GM18868 (cell line): Measurements from ENCODE around the gene ECHDC3.
A peak's percentile ranks its signal among the peaks of the same experiment; 100 is the strongest.

ENCODE experiments used
- ATAC-seq: cut with Tn5 transposase; IDR thresholded peaks from one replicate; pipeline ENCODE4 v1.9.1; 2021; ENCODE audit warnings: mild to moderate bottlenecking, moderate library complexity; ENCODE audit not compliant: unreplicated experiment

Gene ECHDC3

GRCh38 chr10:11746883-11747539, 4.8 kb downstream of the ECHDC3 start:
- ATAC-seq: no peak

GRCh38 chr10:11748866-11749265, 6.7 kb downstream of the ECHDC3 start:
- no peak for ATAC-seq

- no peak for ATAC-seq
Observed at GRCh38 chr10:11750420-11750819, 8.2 kb downstream of the ECHDC3 start.

GRCh38 chr10:11754173-11754572, 12.0 kb downstream of the ECHDC3 start:
- no peak for ATAC-seq

GRCh38 chr10:11754620-11755019, 12.4 kb downstream of the ECHDC3 start:
- no peak for ATAC-seq

GRCh38 chr10:11755512-11756263, 13.5 kb downstream of the ECHDC3 start:
- no peak for ATAC-seq

- ATAC-seq: no peak
Observed at GRCh38 chr10:11756766-11757315, 14.7 kb downstream of the ECHDC3 start.

- ATAC-seq: no peak
Observed at GRCh38 chr10:11757454-11757820, 15.3 kb downstream of the ECHDC3 start.

- ATAC-seq: peak; percentile 98
Observed at GRCh38 chr10:11757821-11758463, 15.8 kb downstream of the ECHDC3 start.

GRCh38 chr10:11758527-11759236, 16.5 kb downstream of the ECHDC3 start:
- ATAC-seq: no peak

- no peak for ATAC-seq
Observed at GRCh38 chr10:11759347-11759746, 17.2 kb downstream of the ECHDC3 start.

- ATAC-seq: no peak
Observed at GRCh38 chr10:11760151-11760550, 18.0 kb downstream of the ECHDC3 start.

GRCh38 chr10:11760861-11761260, 18.7 kb downstream of the ECHDC3 start:
- ATAC-seq: no peak

- ATAC-seq: no peak
Observed at GRCh38 chr10:11761431-11761830, 19.2 kb downstream of the ECHDC3 start.

- no peak for ATAC-seq
Observed at GRCh38 chr10:11762706-11763500, 20.7 kb downstream of the ECHDC3 start.

GRCh38 chr10:11763501-11763861, 21.3 kb downstream of the ECHDC3 start:
- ATAC-seq: no peak

GRCh38 chr10:11765141-11765540, 23.0 kb downstream of the ECHDC3 start:
- ATAC-seq: no peak

GRCh38 chr10:11772575-11773288, 30.6 kb downstream of the ECHDC3 start:
- no peak for ATAC-seq

- no peak for ATAC-seq
Observed at GRCh38 chr10:11773761-11774441, 31.7 kb downstream of the ECHDC3 start.
